Gastrocnemius medialis (tissue), 4 donors: ENCODE measurements around the gene NPNT. TPM values are rescaled to one million over a fixed set of nuclear protein-coding genes. Genes with fewer than 3 reads are reported as not detected.

Experiments
- ATAC-seq, 2 donors: fragments of 150-250 bp; one replicate each; pipeline ENCODE4 v1.9.1; 2016
- DNase-seq, 2 donors: peaks; one replicate each; pipeline ENCODE4 v3.0.0-alpha.2; 2019
- H3K27ac ChIP-seq, 4 donors: fragments of 200-600 bp; sonication (generic); 1 replicate in 1 of 4; 2 replicates in 3 of 4; pipeline ENCODE4 v1.5.1; 2016 to 2018; ENCODE audit warnings: mild to moderate bottlenecking in 2 of 4, moderate library complexity in 1 of 4
- H3K27me3 ChIP-seq, 3 donors: fragments of 200-600 bp; sonication (generic) in 2 of 3; 1 replicate in 1 of 3; 2 replicates in 2 of 3; pipeline versions ENCODE4 v1.5.1 to v1.6.0; 2016 to 2019; ENCODE audit warnings: mild to moderate bottlenecking in 1 of 3, moderate library complexity in 1 of 3
- H3K36me3 ChIP-seq, 2 donors: fragments of 200-600 bp; sonication (generic) in 1 of 2; one replicate each; pipeline ENCODE4 v1.5.1; 2017 to 2018
- H3K4me1 ChIP-seq, 2 donors: fragments of 200-600 bp; sonication (generic) in 1 of 2; one replicate each; pipeline ENCODE4 v1.5.1; 2016 to 2017; ENCODE audit warnings: mild to moderate bottlenecking in 2 of 2
- H3K4me3 ChIP-seq, 4 donors: fragments of 200-600 bp; sonication (generic) in 3 of 4; 1 replicate in 1 of 4; 2 replicates in 3 of 4; pipeline ENCODE4 v1.5.1; 2016 to 2019; ENCODE audit warnings: mild to moderate bottlenecking in 2 of 4
- H3K9me3 ChIP-seq, 3 donors: fragments of 200-600 bp; sonication (generic) in 2 of 3; 1 replicate in 1 of 3; 2 replicates in 2 of 3; pipeline ENCODE4 v1.5.1; 2016 to 2019
- POLR2A ChIP-seq, 2 donors: fragments of 450-650 bp; IDR thresholded peaks; one replicate each; pipeline ENCODE4 v1.6.1; 2017; ENCODE audit warnings: antibody characterized with exemption in 2 of 2, mild to moderate bottlenecking in 2 of 2, moderate library complexity in 2 of 2
- in situ Hi-C, 4 donors: fragments of 200-750 bp; cut with MboI; loops; one replicate each; pipeline versions ENCODE4 v1.15.0 to v1.8.0; 2017; ENCODE audit warnings: low sequenced_read_pairs in 4 of 4
- intact Hi-C: fragments of 100-400 bp; cut with DNase I; formaldehyde crosslinking; loops from one replicate; pipeline ENCODE4 v1.15.1; 2023; ENCODE audit warnings: low total_unique reads
- total RNA-seq, 4 donors: library from RNA; depleted of rRNA; stranded (reverse); fragments of >200 nt; gene quantifications; one replicate each; pipeline versions ENCODE4 v1.1.0 to v1.2.3, GENCODE V29; 2016
- TF ChIP-seq, protein P1 (sequence below), 5 experiments: fragments of 450-650 bp in 3 of 5; fragments of 200-600 bp in 2 of 5; sonication (generic) in 2 of 5; IDR thresholded peaks in 4 of 5; conservative IDR thresholded peaks in 1 of 5; 1 replicate in 4 of 5; 2 replicates in 1 of 5; pipeline ENCODE4 v1.5.1; 2016 to 2019; ENCODE audit warnings: antibody characterized with exemption in 5 of 5, mild to moderate bottlenecking in 3 of 5, moderate library complexity in 3 of 5

The NPNT gene
- total RNA-seq, 4 donors from 2014 or later, result 0.31 to 6.4 (median 3.0) TPM

DNA sequence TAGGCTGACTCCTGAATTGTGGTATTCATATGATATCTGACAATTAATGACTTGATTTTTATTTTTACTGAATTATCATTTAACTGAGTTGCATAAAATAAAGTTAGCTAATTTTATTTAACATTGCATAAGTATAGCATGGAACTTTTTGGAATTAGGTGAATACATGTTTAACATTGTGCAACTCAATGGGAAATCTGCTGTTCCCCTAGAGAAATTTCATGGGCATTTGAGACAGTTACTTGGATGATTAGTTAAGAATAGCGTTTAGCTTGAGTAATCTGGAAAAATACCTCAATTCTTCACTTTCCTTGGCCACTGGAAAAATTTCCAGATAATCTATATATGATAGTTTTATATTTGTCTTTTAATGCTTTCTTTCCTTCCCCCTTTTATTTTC, 42.5 kb downstream of the NPNT start:
- Histone ChIP-seq H3K4me3 (no peak overlapping the region), H3K9me3 (no peaks in the 10 kb centered on the region), H3K27ac (no peak overlapping the region), H3K4me1 (no peaks in the 10 kb centered on the region), H3K27me3 (no peaks in the 10 kb centered on the region), H3K36me3 (no peaks in the 10 kb centered on the region)
- intact Hi-C loops, result no loop called here
- ATAC-seq (no peak), DNase-seq (no peak)
- TF ChIP-seq POLR2A (IDR thresholded peaks at IDR 0.05), result no peak
- TF ChIP-seq, protein P1, sequence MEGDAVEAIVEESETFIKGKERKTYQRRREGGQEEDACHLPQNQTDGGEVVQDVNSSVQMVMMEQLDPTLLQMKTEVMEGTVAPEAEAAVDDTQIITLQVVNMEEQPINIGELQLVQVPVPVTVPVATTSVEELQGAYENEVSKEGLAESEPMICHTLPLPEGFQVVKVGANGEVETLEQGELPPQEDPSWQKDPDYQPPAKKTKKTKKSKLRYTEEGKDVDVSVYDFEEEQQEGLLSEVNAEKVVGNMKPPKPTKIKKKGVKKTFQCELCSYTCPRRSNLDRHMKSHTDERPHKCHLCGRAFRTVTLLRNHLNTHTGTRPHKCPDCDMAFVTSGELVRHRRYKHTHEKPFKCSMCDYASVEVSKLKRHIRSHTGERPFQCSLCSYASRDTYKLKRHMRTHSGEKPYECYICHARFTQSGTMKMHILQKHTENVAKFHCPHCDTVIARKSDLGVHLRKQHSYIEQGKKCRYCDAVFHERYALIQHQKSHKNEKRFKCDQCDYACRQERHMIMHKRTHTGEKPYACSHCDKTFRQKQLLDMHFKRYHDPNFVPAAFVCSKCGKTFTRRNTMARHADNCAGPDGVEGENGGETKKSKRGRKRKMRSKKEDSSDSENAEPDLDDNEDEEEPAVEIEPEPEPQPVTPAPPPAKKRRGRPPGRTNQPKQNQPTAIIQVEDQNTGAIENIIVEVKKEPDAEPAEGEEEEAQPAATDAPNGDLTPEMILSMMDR (IDR thresholded peaks at IDR 0.05 in 4 of 5, conservative IDR thresholded peaks at IDR 0.05 in 1 of 5), result no peak
- in situ Hi-C loops, result no loop called here

DNA sequence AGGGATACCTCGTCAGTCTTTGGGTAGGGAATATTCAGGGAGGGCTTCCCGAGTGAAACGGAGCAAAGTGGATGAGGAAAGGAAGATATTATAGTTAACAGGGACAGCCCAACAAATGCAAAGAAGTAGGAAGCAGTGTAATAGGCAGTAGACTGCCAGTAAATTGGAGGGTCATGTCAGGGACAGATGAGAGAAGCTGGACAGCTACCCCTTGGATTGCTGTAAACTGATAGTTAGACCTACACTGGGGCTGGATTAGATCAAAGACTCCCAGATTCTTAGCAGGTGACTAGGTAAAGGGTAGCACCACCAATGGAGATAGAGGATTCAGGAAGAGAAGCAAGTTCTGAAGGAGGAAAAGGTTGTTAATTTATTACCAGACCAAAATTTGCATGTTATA, 48.0 kb downstream of the NPNT start:
- in situ Hi-C loops, result no loop called here
- no peaks in the 10 kb centered on the region for H3K27me3 ChIP-seq
- DNase-seq, result no peak
- peaks cover 0 to 5% of the 10 kb centered on the region in 2 donors for H3K4me1 ChIP-seq
- H3K36me3 ChIP-seq, result no peaks in the 10 kb centered on the region
- H3K9me3 ChIP-seq, result no peaks in the 10 kb centered on the region
- no peak overlapping the region for H3K27ac ChIP-seq
- H3K4me3 ChIP-seq, result no peak overlapping the region
- intact Hi-C loops, result no loop called here
- TF ChIP-seq, protein P1 (IDR thresholded peaks at IDR 0.05 in 4 of 5, conservative IDR thresholded peaks at IDR 0.05 in 1 of 5), result no peak
- TF ChIP-seq POLR2A (IDR thresholded peaks at IDR 0.05), result no peak
- no peak for ATAC-seq

DNA sequence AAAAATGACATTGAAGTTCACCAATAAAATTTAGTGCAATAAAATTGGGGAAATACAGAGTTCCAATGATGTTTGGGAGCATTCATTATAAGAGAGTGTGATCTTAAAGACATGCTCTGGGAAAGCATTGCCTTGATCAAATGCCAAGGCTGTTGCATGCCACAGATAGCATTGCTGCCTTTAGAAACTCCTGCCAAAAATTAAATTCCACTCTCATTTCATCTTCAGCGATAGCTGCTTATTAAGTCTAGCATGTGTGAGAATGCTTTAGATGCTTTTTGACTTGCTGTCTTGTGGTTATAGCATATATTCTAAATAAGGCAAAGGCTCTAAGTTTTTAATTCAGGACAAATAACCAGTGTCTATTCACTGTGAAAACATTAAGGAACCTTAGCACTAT, 49.3 kb downstream of the NPNT start:
- no peak for DNase-seq
- in situ Hi-C loops, result no loop called here
- no peaks in the 10 kb centered on the region for H3K27me3 ChIP-seq
- H3K36me3 ChIP-seq, result no peaks in the 10 kb centered on the region
- no peak overlapping the region for H3K4me3 ChIP-seq
- peaks cover 0 to 5% of the 10 kb centered on the region in 2 donors for H3K4me1 ChIP-seq
- H3K9me3 ChIP-seq, result no peaks in the 10 kb centered on the region
- ATAC-seq, result no peak
- intact Hi-C loops, result no loop called here
- H3K27ac ChIP-seq, result no peak overlapping the region
- no peak for TF ChIP-seq POLR2A (IDR thresholded peaks at IDR 0.05)
- TF ChIP-seq, protein P1 (IDR thresholded peaks at IDR 0.05 in 4 of 5, conservative IDR thresholded peaks at IDR 0.05 in 1 of 5), result no peak

DNA sequence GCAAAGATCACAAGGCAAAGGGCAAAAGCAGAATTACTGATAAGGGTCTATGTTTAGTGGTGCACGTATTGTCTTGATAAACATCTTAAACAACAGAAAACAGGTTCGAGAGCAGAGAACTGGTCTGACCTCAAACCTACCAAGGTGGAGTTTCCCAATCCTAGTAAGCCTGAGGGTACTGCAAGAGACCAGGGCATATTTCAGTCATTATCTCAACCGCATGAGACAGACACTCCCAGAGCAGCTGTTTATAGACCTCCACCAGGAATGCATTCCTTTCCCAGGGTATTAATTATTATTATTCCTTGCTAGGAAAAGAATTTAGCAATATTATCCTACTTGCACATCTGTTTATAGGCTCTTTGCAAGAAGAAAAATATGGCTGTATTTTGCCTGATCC, 51.5 kb downstream of the NPNT start:
- TF ChIP-seq POLR2A (IDR thresholded peaks at IDR 0.05), result no peak
- TF ChIP-seq, protein P1 (IDR thresholded peaks at IDR 0.05 in 4 of 5, conservative IDR thresholded peaks at IDR 0.05 in 1 of 5), result no peak
- DNase-seq (no peak), ATAC-seq (no peak)
- Histone ChIP-seq H3K9me3 (no peaks in the 10 kb centered on the region), H3K4me3 (no peak overlapping the region), H3K27me3 (no peaks in the 10 kb centered on the region), H3K4me1 (peaks cover 0 to 5% of the 10 kb centered on the region in 2 donors), H3K27ac (no peak overlapping the region), H3K36me3 (no peaks in the 10 kb centered on the region)
- intact Hi-C loops, result no loop called here
- in situ Hi-C loops, result no loop called here

DNA sequence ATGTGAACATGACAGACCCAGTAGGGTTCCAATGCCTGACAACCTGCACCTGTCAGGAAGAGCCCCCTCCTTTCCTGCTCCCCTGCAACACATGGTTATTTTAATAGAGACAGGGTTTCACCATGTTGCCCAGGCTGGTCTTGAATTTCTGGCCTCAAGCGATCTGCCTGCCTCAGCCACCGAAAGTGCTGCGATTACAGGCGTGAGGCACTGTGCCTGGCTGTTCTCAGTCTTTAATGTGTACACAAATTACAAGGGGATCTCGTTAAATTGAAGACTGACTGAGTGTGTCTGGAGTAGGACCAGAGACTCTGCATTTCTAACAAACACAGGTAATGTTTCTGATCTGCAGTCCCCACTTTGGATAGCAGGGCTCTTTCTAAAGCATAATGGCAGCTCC, 55.4 kb downstream of the NPNT start:
- in situ Hi-C loops (no loop called here), intact Hi-C loops (no loop called here)
- no peak overlapping the region for H3K4me3 ChIP-seq
- H3K27ac ChIP-seq, result no peak overlapping the region
- no peaks in the 10 kb centered on the region for H3K27me3 ChIP-seq
- ATAC-seq (no peak), DNase-seq (no peak)
- TF ChIP-seq, protein P1 (IDR thresholded peaks at IDR 0.05 in 4 of 5, conservative IDR thresholded peaks at IDR 0.05 in 1 of 5), result no peak
- TF ChIP-seq POLR2A (IDR thresholded peaks at IDR 0.05), result no peak
- no peaks in the 10 kb centered on the region for H3K36me3 ChIP-seq
- no peaks in the 10 kb centered on the region for H3K9me3 ChIP-seq
- no peaks in the 10 kb centered on the region for H3K4me1 ChIP-seq
